Loucy (cell line): ENCODE measurements around the gene C2orf81.
A peak's percentile ranks its signal among the peaks of the same experiment; 100 is the strongest.
"Not testable (repeated sequence)": the region's sequence is repeated elsewhere in the genome, so short reads cannot be mapped to it uniquely, and the experiment has no call there.

ENCODE experiments used
- H2AFZ ChIP-seq: fragments of 200-600 bp; sonication (generic); 2 replicates; pipeline ENCODE4 v1.6.0; 2016; ENCODE audit warnings: antibody characterized with exemption, mild to moderate bottlenecking, low read length, moderate library complexity
- H3F3A ChIP-seq: fragments of 200-600 bp; 2 replicates; pipeline ENCODE4 v1.6.0; 2016; ENCODE audit warnings: antibody characterized with exemption, low read depth, mild to moderate bottlenecking
- H3K27me3 ChIP-seq: fragments of 200-600 bp; sonication (generic); 2 replicates; pipeline ENCODE4 v1.6.1; 2014; ENCODE audit warnings: low read length, mild to moderate bottlenecking; ENCODE audit not compliant: insufficient read depth, poor library complexity, severe bottlenecking
- H3K36me3 ChIP-seq: fragments of 200-600 bp; sonication (generic); 2 replicates; pipeline ENCODE4 v1.6.1; 2016; ENCODE audit warnings: low read length; ENCODE audit not compliant: insufficient read depth
- H3K4me1 ChIP-seq: fragments of 200-600 bp; sonication (generic); 2 replicates; pipeline ENCODE4 v1.5.1; 2014; ENCODE audit warnings: low read length, mild to moderate bottlenecking; ENCODE audit not compliant: insufficient read depth, poor library complexity, severe bottlenecking
- H3K4me2 ChIP-seq: fragments of 200-600 bp; sonication (generic); 2 replicates; pipeline ENCODE4 v1.6.0; 2014; ENCODE audit warnings: antibody characterized with exemption, low read length, low read depth, mild to moderate bottlenecking; ENCODE audit not compliant: poor library complexity, severe bottlenecking
- H3K4me3 ChIP-seq: fragments of 200-600 bp; sonication (generic); 2 replicates; pipeline ENCODE4 v1.5.1; 2014; ENCODE audit warnings: low read length, mild to moderate bottlenecking, mixed read lengths; ENCODE audit not compliant: poor library complexity, severe bottlenecking
- H3K79me2 ChIP-seq: fragments of 200-600 bp; sonication (generic); 2 replicates; pipeline ENCODE4 v1.6.1; 2014; ENCODE audit warnings: low read length; ENCODE audit not compliant: insufficient read depth
- H3K9ac ChIP-seq: fragments of 200-600 bp; sonication (generic); 2 replicates; pipeline ENCODE4 v1.6.0; 2014; ENCODE audit warnings: mild to moderate bottlenecking, low read depth, low read length, moderate library complexity; ENCODE audit not compliant: poor library complexity, severe bottlenecking
- H3K9me2 ChIP-seq: fragments of 200-600 bp; sonication (generic); replicated peaks from 2 replicates; pipeline ENCODE4 v1.6.1; 2016; ENCODE audit warnings: low read depth, low read length, mixed read lengths
- H3K9me3 ChIP-seq: fragments of 200-600 bp; sonication (generic); 2 replicates; pipeline ENCODE4 v1.6.1; 2014; ENCODE audit warnings: mild to moderate bottlenecking, antibody characterized with exemption, low read length, low read depth; ENCODE audit not compliant: insufficient read depth
- H4K20me1 ChIP-seq: fragments of 200-600 bp; sonication (generic); 2 replicates; pipeline ENCODE4 v1.6.0; 2014; ENCODE audit warnings: antibody characterized with exemption, low read length, mild to moderate bottlenecking; ENCODE audit not compliant: insufficient read depth, poor library complexity, severe bottlenecking
- CTCF ChIP-seq: fragments of 200-600 bp; sonication (generic); conservative IDR thresholded peaks from 2 replicates; pipeline ENCODE4 v1.5.1; 2014; ENCODE audit warnings: mild to moderate bottlenecking, antibody characterized with exemption, low read length
- EZH2phosphoT487 ChIP-seq: fragments of 200-600 bp; IDR thresholded peaks from 2 replicates; pipeline ENCODE4 v1.6.1; 2018; ENCODE audit warnings: antibody characterized with exemption, mild to moderate bottlenecking, moderate library complexity, borderline replicate concordance

The C2orf81 gene

GRCh38 chr2:74424139-74424992, 2.9 kb upstream of the C2orf81 start:
- Histone ChIP-seq H3K9me2 (no peaks in the 10 kb centered on the region), H3K4me3 (no peak overlapping the region), H3K4me1 (peaks cover 22% of the 10 kb centered on the region), H3K79me2 (peaks cover 14% of the 10 kb centered on the region; the same call in 1 of the 2 replicates), H4K20me1 (no peaks in the 10 kb centered on the region), H3K36me3 (peaks cover 5% of the 10 kb centered on the region; the same call in 1 of the 2 replicates), H3K27me3 (no peaks in the 10 kb centered on the region), H2AFZ (no peak overlapping the region), H3K4me2 (no peak overlapping the region), H3K9me3 (no peaks in the 10 kb centered on the region), H3K9ac (no peak overlapping the region), H3F3A (no peaks in the 10 kb centered on the region)
- TF ChIP-seq EZH2phosphoT487 = no peak
- no peak for TF ChIP-seq CTCF

- Histone ChIP-seq H3K4me3 (no peak overlapping the region), H3K27me3 (no peaks in the 10 kb centered on the region), H3K9me2 (no peaks in the 10 kb centered on the region), H3K4me1 (peaks cover 22% of the 10 kb centered on the region), H3K79me2 (peaks cover 14% of the 10 kb centered on the region; the same call in 1 of the 2 replicates), H3K9ac (no peak overlapping the region), H2AFZ (no peak overlapping the region), H4K20me1 (no peaks in the 10 kb centered on the region), H3K9me3 (no peaks in the 10 kb centered on the region), H3K36me3 (peaks cover 5% of the 10 kb centered on the region; the same call in 1 of the 2 replicates), H3K4me2 (peak overlapping the region; percentile 94), H3F3A (no peaks in the 10 kb centered on the region)
- TF ChIP-seq EZH2phosphoT487 (no peak), CTCF (no peak)
Observed at GRCh38 chr2:74423231-74424095, 2.0 kb upstream of the C2orf81 start.

- Histone ChIP-seq H3K4me2 (peak overlapping the region; percentile 94), H3K9ac (peak overlapping the region; percentile 80), H3K4me3 (peak overlapping the region; percentile 99), H3K4me1 (peaks cover 22% of the 10 kb centered on the region), H3K79me2 (peaks cover 14% of the 10 kb centered on the region; the same call in 1 of the 2 replicates), H2AFZ (0 out of 2 replicates have a peak overlapping the region, but pooled peaks have one; percentile 99)
- H3K9me3 ChIP-seq, H3K36me3 ChIP-seq, H4K20me1 ChIP-seq, H3K9me2 ChIP-seq, H3K27me3 ChIP-seq, H3F3A ChIP-seq: not testable (repeated sequence)
Observed at GRCh38 chr2:74420443-74421103, 846 bp downstream of the C2orf81 start.
